ENCODE measurements around the gene NCK2. TPM values are rescaled to one million over a fixed set of nuclear protein-coding genes. Genes with fewer than 3 reads are reported as not detected.

Gene NCK2
- total RNA-seq, 1 experiment from 2014 or later = 21.6 TPM

- CTCF ChIA-PET = no interaction called here
- H3K27me3 ChIP-seq (replicated peaks; ENCODE audit: insufficient read depth, low read depth, low read length, poor library complexity) = peaks cover 42% of the 10 kb centered on the region
- no peaks in the 10 kb centered on the region for H3K4me1 ChIP-seq (ENCODE audit: insufficient read depth, low read length, poor library complexity, severe bottlenecking)
- intact Hi-C loops (cut with micrococcal nuclease; ENCODE audit: unreplicated experiment) = no loop called here
- no peak for DNase-seq (ENCODE audit: low spot score)
- no peaks in the 10 kb centered on the region for H3K36me3 ChIP-seq (ENCODE audit: insufficient read depth, low read length, poor library complexity, severe bottlenecking)
- no TSS peak for BruUV-seq (replicated peaks)
- POLR2A ChIA-PET (ENCODE audit: low non-redundant PET) = no interaction called here
- H3K27ac ChIP-seq (ENCODE audit: low read depth, low read length, poor library complexity, severe bottlenecking) = no peak overlapping the region
- no peak overlapping the region for H3K4me3 ChIP-seq (ENCODE audit: low read depth, low read length, poor library complexity, severe bottlenecking)
- TF ChIP-seq CTCF (conservative IDR thresholded peaks at IDR 0.05; ENCODE audit: low read depth, low read length) (no peak), EZH2 (IDR thresholded peaks at IDR 0.05; ENCODE audit: borderline replicate concordance, low read depth, low read length, poor library complexity, severe bottlenecking) (no peak)
- H3K9me3 ChIP-seq (ENCODE audit: low read depth, low read length, poor library complexity, severe bottlenecking) = no peaks in the 10 kb centered on the region
Measured at GRCh38 chr2:105812180-105813044, 67.7 kb downstream of the NCK2 start.

- no peak overlapping the region for H3K27ac ChIP-seq (ENCODE audit: low read depth, low read length, poor library complexity, severe bottlenecking)
- TF ChIP-seq EZH2 (IDR thresholded peaks at IDR 0.05; ENCODE audit: borderline replicate concordance, low read depth, low read length, poor library complexity, severe bottlenecking) (no peak), CTCF (conservative IDR thresholded peaks at IDR 0.05; ENCODE audit: low read depth, low read length) (no peak)
- BruUV-seq (replicated peaks) = no TSS peak
- ChIA-PET POLR2A (ENCODE audit: low non-redundant PET) (no interaction called here), CTCF (no interaction called here)
- H3K27me3 ChIP-seq (replicated peaks; ENCODE audit: insufficient read depth, low read depth, low read length, poor library complexity) = peaks cover 39% of the 10 kb centered on the region
- no peaks in the 10 kb centered on the region for H3K36me3 ChIP-seq (ENCODE audit: insufficient read depth, low read length, poor library complexity, severe bottlenecking)
- DNase-seq (ENCODE audit: low spot score) = no peak
- intact Hi-C loops (cut with micrococcal nuclease; ENCODE audit: unreplicated experiment) = no loop called here
- H3K9me3 ChIP-seq (ENCODE audit: low read depth, low read length, poor library complexity, severe bottlenecking) = no peaks in the 10 kb centered on the region
- no peak overlapping the region for H3K4me3 ChIP-seq (ENCODE audit: low read depth, low read length, poor library complexity, severe bottlenecking)
- H3K4me1 ChIP-seq (ENCODE audit: insufficient read depth, low read length, poor library complexity, severe bottlenecking) = no peaks in the 10 kb centered on the region
Measured at GRCh38 chr2:105813045-105813315, 68.3 kb downstream of the NCK2 start.

GRCh38 chr2:105813405-105813804 is 68.7 kb downstream of the NCK2 start:
- intact Hi-C loops (cut with micrococcal nuclease; ENCODE audit: unreplicated experiment) = no loop called here
- no peaks in the 10 kb centered on the region for H3K9me3 ChIP-seq (ENCODE audit: low read depth, low read length, poor library complexity, severe bottlenecking)
- CTCF ChIA-PET = no interaction called here
- no peak for TF ChIP-seq CTCF (conservative IDR thresholded peaks at IDR 0.05; ENCODE audit: low read depth, low read length)
- TF ChIP-seq EZH2 (IDR thresholded peaks at IDR 0.05; ENCODE audit: borderline replicate concordance, low read depth, low read length, poor library complexity, severe bottlenecking) = no peak
- no peak overlapping the region for H3K4me3 ChIP-seq (ENCODE audit: low read depth, low read length, poor library complexity, severe bottlenecking)
- no peaks in the 10 kb centered on the region for H3K4me1 ChIP-seq (ENCODE audit: insufficient read depth, low read length, poor library complexity, severe bottlenecking)
- BruUV-seq (replicated peaks) = no TSS peak
- peaks cover 35% of the 10 kb centered on the region for H3K27me3 ChIP-seq (replicated peaks; ENCODE audit: insufficient read depth, low read depth, low read length, poor library complexity)
- no peak for DNase-seq (ENCODE audit: low spot score)
- H3K27ac ChIP-seq (ENCODE audit: low read depth, low read length, poor library complexity, severe bottlenecking) = no peak overlapping the region
- no peaks in the 10 kb centered on the region for H3K36me3 ChIP-seq (ENCODE audit: insufficient read depth, low read length, poor library complexity, severe bottlenecking)
- POLR2A ChIA-PET (ENCODE audit: low non-redundant PET) = no interaction called here

All from A673 (cell line).